Measurements from ENCODE around the gene CBX6.

DNA sequence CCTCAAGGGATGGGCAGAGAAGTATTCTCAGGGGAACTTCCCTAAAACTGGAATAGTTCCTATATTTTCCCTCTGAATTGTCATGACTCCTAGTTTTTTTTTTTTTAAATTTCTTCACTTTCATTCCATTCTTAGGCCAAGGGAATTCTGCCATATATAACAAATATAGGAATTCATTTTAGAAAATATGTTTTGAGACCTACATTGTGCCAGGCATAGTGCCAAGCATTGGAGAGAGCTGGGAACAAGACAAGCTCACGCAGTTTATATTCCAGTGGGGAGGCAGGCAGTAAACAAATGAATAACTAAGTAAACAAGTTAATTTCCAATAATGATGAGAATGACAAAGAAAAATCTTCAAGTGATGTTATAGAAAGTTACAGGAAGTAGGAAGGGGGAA lies 25.6 kb downstream of the CBX6 start:
- TF ChIP-seq CTCF (optimal IDR thresholded peaks at IDR 0.05 in 1 of 3, IDR thresholded peaks at IDR 0.05 in 1 of 3, conservative IDR thresholded peaks at IDR 0.05 in 1 of 3; ENCODE audit: extremely low read depth in 1 of 3, insufficient read depth in 2 of 3, low read length in 3 of 3) (no peak), EZH2 (IDR thresholded peaks at IDR 0.05; ENCODE audit: low read length) (no peak)
